GM10248 (cell line): ENCODE measurements around the gene BTG4.
A peak's percentile ranks its signal among the peaks of the same experiment; 100 is the strongest.

Experiments
- CTCF ChIA-PET: fragments of 300-600 bp; sonication (Branson Sonifier 250); formaldehyde crosslinking; extraction: SDS; loops from one replicate; lab custom pipeline; 2021; ENCODE audit warnings: antibody characterized with exemption; lab: Yijun Ruan, JAX
- POLR2A ChIA-PET: fragments of 350-650 bp; sonication (Branson Sonifier 250); formaldehyde crosslinking; extraction: SDS; loops from one replicate; lab custom pipeline; 2020; ENCODE audit warnings: antibody characterized with exemption; lab: Yijun Ruan, JAX
- DNase-seq: peaks from one replicate; pipeline ENCODE4 v3.0.0; 2012; ENCODE audit errors: extremely low spot score
- TF ChIP-seq, protein P1 (sequence below): IDR thresholded peaks from 2 replicates; pipeline ENCODE4 v1.5.1; 2012; ENCODE audit warnings: mild to moderate bottlenecking, low read depth; ENCODE audit errors: extremely low read depth, missing control alignments, control extremely low read depth

BTG4 gene

GRCh38 chr11:111457731-111458368 is 54.3 kb downstream of the BTG4 start:
- TF ChIP-seq, protein P1, sequence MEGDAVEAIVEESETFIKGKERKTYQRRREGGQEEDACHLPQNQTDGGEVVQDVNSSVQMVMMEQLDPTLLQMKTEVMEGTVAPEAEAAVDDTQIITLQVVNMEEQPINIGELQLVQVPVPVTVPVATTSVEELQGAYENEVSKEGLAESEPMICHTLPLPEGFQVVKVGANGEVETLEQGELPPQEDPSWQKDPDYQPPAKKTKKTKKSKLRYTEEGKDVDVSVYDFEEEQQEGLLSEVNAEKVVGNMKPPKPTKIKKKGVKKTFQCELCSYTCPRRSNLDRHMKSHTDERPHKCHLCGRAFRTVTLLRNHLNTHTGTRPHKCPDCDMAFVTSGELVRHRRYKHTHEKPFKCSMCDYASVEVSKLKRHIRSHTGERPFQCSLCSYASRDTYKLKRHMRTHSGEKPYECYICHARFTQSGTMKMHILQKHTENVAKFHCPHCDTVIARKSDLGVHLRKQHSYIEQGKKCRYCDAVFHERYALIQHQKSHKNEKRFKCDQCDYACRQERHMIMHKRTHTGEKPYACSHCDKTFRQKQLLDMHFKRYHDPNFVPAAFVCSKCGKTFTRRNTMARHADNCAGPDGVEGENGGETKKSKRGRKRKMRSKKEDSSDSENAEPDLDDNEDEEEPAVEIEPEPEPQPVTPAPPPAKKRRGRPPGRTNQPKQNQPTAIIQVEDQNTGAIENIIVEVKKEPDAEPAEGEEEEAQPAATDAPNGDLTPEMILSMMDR: no peak
- ChIA-PET CTCF (interaction anchor here (4.9 kb wide), 1 partner anchor 11 kb away, joined by 27 read pairs; no protein-coding TSS in a partner anchor), POLR2A (no interaction called here)
- no peak for DNase-seq

DNA sequence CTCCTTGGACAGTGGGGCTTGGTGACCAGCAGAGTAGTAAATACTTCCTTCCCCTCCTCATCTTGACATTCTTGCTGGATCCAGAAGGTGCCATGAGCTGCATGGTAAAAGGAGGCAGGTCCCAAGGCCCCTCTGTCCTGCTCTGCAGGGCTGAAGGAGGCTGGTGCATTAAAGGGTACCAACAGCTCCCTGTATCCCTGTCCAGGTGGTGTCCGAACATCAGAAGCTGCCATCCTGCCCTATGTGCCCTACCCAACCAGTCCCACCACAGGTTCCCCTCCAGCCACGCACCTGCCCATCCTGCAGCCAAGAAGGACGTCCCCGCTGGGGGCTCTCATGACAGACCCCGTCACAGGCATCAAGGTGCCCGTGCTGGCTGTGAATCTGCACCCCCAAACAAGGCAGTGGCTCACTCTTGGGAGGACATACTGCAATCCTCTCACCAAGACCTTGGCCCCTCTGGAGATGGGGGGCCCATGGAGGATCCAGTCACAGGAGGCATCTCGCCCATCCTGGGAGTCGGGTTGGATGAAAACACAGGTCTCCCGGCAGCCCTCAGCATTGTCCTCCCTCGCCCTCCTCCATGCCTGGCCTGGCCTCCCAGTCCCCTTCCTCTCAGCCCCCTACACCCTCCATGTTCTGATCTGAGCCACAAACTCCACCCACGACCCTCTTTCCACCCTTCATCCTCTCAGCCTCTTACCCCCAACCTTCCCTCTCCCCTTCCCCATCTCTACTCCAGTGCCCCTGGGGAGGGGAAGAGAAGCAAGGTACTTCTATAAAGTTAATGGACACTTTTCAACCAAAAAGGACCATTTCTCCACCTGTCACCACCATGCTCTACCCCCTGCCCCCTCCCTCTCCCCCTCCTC is 55.1 kb downstream of the BTG4 start:
- TF ChIP-seq, protein P1: no peak
- POLR2A ChIA-PET: no interaction called here
- CTCF ChIA-PET: interaction anchor here (1.2 to 4.9 kb wide), 2 partner anchors 11 to 174 kb away, joined by 3 to 27 read pairs; no protein-coding TSS in a partner anchor
- DNase-seq: no peak

- DNase-seq: no peak
- CTCF ChIA-PET: interaction anchor here (1.2 to 4.9 kb wide), 4 partner anchors 10 to 174 kb away, joined by 3 to 27 read pairs (median 4); no protein-coding TSS in a partner anchor
- POLR2A ChIA-PET: no interaction called here
- TF ChIP-seq, protein P1: no peak
Observed at GRCh38 chr11:111456086-111456858, 55.9 kb downstream of the BTG4 start.

- no peak for DNase-seq
- ChIA-PET CTCF (interaction anchor here (0.9 to 4.9 kb wide), 11 partner anchors 9 to 173 kb away, joined by 3 to 27 read pairs (median 3); no protein-coding TSS in a partner anchor), POLR2A (no interaction called here)
- TF ChIP-seq, protein P1: no peak
Observed at GRCh38 chr11:111455291-111456085, 56.7 kb downstream of the BTG4 start.

GRCh38 chr11:111454561-111455192 is 57.5 kb downstream of the BTG4 start:
- TF ChIP-seq, protein P1: peak; percentile 11
- peak; percentile 64 for DNase-seq
- ChIA-PET CTCF (interaction anchor here (0.9 to 4.9 kb wide), 13 partner anchors 8 to 171 kb away, joined by 3 to 27 read pairs (median 4); no protein-coding TSS in a partner anchor), POLR2A (no interaction called here)
